Stimulated activated CD4-positive, alpha-beta T cell treated with anti-CD3 and anti-CD28 coated beads, Interleukin-12 subunit alpha, Interleukin-12 subunit beta, amount 100 ng/mL, for 48 hours (primary cell): Measurements from ENCODE around the gene HYAL3.
A peak's percentile ranks its signal among the peaks of the same experiment; 100 is the strongest.
"Not testable (repeated sequence)": the region's sequence is repeated elsewhere in the genome, so short reads cannot be mapped to it uniquely, and the experiment has no call there.

Experiments
- DNase-seq, 3 donors: peaks; one replicate each; pipeline ENCODE4 v3.0.0-alpha.2; 2020; ENCODE audit warnings: low read depth in 2 of 3, low spot score in 1 of 3

HYAL3 gene

DNA sequence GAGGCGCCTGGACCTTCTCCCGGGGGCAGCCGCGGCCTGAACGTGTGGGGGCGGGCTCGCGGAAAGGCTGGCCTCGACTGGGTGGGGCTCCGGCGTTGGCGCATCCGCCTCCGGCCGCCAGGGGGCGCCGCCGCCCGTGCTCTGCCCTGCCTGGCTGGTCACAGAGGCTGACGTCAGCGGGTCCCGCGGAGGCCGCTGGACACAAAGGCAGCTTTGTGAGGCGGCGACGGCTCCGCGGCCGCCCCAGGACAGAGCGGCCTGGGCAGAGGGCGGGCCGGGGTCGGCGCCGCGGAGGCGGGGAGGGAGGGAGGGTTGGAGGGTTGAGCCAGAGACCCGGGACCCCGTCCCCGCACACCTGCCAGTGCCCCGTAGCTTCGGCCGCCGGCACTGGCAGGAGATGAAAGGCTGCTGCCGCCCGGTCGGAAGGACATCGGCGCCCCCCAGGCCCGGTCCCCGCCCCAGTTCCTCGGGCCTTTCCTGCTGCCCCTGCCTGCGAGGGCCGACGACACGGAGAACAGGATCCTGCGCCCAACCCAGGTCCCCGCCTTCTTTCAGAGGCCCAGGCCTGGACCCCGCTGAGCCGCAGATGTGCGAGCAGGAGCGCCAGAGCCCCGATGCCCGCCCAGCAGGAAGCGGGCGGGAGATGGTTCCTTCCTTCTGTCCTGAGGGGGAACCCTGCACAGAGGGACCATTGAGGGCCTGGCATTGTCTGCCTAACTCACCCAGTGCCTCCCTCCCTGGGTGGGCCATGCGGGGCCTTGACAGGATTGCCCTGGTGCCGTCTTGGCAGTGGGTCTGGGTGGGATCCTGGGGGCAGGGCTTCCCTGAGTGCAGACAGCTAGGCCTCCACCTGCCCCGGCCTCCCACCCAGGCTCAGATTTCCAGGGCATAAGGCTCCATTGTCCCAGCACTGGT lies 38.9 kb downstream of the HYAL3 start:
- DNase-seq: peak; percentile 74 to 84 (median 74)

GRCh38 chr3:50259432-50260026 lies 39.7 kb downstream of the HYAL3 start:
- no peak for DNase-seq

- DNase-seq: no peak
Observed at GRCh38 chr3:50258979-50259378, 40.2 kb downstream of the HYAL3 start.

GRCh38 chr3:50258029-50258680 lies 41.0 kb downstream of the HYAL3 start:
- no peak for DNase-seq

DNA sequence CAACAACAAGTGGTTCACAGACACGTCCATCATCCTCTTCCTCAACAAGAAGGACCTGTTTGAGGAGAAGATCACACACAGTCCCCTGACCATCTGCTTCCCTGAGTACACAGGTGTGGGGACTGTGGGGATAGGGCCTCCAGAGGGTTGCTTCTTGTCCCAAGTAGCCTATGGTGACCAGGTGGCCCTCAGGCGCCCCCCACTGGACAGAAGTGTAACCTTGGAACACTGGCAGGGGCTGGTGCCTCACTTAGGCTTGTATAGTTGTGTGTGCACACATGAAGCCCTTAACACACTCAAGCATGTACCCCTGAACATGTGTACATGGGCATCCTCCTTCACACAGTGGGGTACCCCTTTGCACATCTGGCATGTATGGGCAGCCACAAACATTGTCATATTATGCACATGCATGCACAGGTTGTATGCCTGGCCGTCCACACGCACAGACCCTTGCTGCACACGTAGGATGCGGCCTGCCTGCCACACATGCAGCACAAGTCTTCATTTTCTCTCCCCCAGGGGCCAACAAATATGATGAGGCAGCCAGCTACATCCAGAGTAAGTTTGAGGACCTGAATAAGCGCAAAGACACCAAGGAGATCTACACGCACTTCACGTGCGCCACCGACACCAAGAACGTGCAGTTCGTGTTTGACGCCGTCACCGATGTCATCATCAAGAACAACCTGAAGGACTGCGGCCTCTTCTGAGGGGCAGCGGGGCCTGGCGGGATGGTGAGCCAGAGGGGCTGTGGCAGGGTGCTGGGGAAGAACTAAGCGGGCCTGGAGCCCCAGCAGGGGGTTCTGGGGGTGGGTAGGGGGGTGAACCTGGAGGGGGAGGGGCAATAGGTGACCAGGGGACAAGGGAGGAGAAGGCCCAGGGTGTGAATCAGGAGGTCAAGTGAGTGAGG lies 42.0 kb downstream of the HYAL3 start:
- no peak for DNase-seq

GRCh38 chr3:50255251-50255615 lies 44.0 kb downstream of the HYAL3 start:
- no peak for DNase-seq

DNA sequence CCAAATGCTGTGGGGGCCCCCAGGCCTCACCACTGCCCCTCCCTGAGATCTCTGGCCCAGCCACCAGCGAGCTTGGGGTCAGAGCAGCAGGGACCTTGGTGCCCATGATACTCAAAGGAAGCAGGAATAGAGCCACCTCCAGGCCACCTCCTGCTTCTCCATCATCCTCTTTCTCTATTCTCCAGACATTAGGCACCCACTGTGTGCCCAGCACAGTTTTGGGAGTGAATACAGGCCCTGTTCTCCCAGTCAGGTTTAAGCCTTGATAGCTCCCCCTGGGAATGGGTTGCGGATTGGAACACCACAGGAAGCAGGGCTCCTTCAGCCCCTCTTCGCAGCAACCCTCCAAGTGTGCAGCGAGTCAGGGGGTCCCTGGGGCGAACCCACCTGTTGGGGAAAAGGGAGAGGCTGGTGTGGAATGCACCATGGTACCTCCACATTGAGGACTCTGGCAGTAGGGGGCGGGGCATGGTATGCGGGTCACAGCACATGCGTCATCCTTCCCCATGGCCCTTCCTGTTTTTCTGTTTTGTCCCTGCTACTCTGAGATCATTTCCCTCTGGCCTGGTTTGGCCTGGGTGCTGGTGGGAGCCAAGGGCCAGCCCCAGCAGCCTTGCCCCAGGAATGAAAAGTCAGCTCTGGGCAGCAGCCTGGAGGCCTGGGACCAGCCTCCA lies 44.5 kb downstream of the HYAL3 start:
- DNase-seq: no peak

DNA sequence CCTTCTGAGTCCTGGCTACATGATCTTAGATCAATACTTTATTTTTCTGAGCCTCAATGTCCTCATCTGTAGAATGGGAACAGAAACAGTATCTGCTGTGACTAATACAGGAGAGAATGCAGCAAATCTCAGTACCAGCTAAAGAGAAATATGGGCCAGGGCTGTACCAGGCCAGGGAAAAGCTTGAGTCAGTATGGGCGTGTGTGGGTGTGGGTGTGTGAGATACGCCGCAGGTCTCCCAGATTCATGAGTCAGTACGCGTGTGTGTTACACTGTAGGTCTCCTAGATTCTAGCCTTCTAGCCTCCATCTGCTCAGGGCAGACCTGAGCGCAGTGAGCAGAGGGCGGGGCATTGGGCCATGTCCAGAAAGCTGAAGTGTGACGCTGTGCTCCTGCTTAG lies 48.0 kb downstream of the HYAL3 start:
- DNase-seq: no peak

DNA sequence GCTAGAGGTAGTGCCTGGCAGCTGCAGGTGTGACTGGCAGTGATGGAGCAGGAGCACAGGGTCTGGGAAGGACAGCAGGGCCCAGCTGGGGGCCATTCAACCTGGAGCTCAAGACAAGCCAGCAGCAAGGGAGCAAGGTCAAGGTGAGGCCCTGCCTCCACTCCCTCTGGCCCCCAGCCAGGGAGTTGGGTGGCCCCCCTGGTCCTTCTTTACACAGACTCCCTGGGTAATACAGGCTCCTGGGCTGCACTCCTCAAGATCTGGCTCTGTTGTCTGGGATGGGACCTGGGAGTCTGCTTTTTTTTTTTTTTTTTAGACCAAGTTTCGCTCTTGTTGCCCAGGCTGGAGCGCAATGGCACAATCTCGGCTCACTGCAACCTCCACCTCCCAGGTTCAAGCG lies 48.7 kb downstream of the HYAL3 start:
- no peak for DNase-seq

- no peak for DNase-seq
Observed at GRCh38 chr3:50249457-50249856, 49.7 kb downstream of the HYAL3 start.

- DNase-seq: no peak
Observed at GRCh38 chr3:50248387-50248786, 50.8 kb downstream of the HYAL3 start.

- DNase-seq: peak; percentile 80 to 85 (median 80)
Observed at GRCh38 chr3:50246517-50246954, 52.7 kb downstream of the HYAL3 start.

DNA sequence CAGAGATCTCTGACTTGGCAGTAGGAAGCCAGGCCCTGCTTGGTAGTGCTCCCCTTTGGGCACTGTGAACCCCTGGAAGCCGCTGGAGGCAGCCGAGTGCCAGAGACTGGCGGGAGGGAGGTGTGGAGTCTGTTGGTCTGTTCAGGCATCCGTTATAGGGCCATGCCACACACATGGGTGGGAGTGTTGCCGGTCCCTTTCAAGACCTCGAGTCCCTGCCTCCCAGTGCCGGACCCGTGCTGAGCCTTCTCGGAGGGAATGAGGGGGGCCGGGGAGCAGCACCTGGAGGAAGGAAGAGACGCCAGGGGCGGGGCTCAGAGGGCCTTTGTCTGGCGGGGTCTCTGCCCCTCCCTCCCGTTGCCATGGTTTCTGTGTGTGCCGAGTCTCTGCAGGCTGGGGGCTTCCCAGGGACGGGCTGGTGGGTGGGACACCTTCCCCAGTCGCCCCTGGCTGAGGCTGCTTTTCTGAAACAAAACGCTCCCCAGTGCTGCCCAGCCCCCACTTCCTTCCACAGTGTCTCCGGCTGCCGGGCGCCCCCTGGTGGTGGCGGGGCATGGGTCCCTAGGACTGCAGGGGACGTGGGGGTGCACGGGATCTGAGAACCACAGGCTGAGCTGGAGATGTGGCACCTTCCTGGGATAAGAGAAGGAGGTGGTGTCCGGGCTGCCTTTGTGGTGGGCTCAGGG lies 53.2 kb downstream of the HYAL3 start:
- DNase-seq: peak; percentile 87 to 98 (median 95)

DNA sequence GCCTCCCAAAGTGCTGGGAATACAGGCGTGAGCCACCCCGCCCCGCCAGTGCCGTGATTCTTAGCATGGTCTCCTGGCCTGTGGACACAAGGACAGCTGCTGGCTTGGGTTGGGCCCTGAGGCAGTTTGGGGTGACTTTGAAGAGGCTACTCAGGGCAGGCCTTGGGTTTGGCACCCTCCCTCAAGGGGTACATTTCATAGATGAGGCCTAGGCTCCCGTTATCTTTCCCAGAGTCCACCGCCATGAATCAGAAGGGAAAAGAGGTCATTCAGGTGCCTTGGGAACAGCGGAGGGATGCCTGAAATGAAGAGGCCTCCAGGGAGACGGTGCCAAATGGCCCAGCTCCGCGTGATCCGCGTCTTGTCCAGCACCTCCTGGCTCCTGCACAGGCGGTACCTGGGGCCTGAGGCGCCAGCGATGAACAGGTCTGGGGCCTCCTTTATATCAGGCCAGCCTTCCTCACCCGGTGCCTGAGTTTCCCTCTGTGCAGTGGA lies 53.9 kb downstream of the HYAL3 start:
- no peak for DNase-seq

- DNase-seq: not testable (repeated sequence)
Observed at GRCh38 chr3:50244813-50245212, 54.4 kb downstream of the HYAL3 start.

DNA sequence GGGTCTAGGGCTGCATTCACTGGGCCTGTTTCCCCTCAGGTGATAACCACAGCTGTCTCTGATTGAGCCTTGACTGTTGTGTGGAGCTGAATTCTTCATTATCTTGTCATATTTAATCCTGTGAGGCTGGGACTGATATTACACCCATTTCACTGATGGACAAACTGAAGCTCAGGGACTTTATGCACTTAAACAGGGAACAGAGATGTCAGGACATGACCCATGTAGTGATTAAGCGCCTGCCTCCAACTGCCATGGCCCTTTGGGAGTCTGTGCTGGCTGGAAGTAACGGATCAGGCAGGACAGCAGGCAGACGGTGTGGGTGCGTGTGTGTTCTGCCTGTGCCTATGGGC lies 55.7 kb downstream of the HYAL3 start:
- DNase-seq: no peak

DNA sequence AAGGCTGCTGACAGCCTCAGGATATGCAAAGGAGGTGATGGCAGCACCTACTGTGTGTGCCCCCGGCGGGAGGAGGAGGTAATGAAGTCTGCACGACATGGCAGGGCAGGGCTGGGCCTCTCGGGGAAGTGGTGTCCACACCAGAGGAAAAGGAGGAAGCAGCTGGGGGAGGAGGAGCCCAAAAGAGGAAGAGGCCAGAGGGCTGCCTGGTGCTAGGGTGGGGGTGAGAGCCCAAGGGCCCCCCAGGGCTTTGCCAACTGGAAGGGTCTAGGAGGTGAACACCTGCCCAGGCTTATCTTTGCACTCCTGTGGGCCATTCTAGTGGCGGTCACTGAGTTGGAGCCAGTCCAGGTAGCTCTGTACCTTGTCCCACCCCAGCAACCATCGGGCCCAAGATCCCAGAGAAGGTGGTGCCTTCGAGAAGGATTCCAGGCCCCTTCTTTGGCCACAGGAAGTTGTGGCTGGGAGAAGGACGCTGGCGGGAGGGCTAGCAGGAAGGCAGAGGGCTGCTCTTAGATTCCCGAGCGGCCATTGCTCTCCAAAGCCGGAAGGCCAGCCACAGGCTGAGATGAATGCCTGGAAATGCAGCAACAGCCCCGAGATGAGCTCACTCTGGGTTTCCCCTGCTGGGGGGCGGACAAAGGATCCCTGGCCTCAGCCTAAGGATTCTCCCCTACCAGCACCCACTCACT lies 56.2 kb downstream of the HYAL3 start:
- DNase-seq: peak in 1 of 3 donors; percentile 40
